GM12878 (cell line): ENCODE measurements around the gene INTS7. TPM values are rescaled to one million over a fixed set of nuclear protein-coding genes. Genes with fewer than 3 reads are reported as not detected.

Source experiments
- ATAC-seq: fragments of 200-7000 bp; cut with Tn5 transposase; 3 replicates; pipeline ENCODE4 v1.9.1; 2020; ENCODE audit warnings: mild to moderate bottlenecking, moderate library complexity
- BruUV-seq: library from RNA; stranded (reverse); fragments of 400-500 nt; replicated peaks from 2 replicates; lab custom pipeline; 2021; lab: Mats Ljungman, UMichigan
- CTCF ChIA-PET: fragments of 300-600 bp; sonication (Branson Sonifier 250); formaldehyde crosslinking; extraction: SDS; loops from one replicate; lab custom pipeline; 2021; ENCODE audit warnings: inconsistent platforms; lab: Yijun Ruan, JAX
- POLR2A ChIA-PET: fragments of 350-600 bp; formaldehyde crosslinking; extraction: SDS; loops from one replicate; lab custom pipeline; 2021; ENCODE audit warnings: inconsistent platforms; lab: Charles Lee
- RAD21 ChIA-PET: fragments of 300-600 bp; sonication (Branson Sonifier 250); formaldehyde crosslinking; loops from one replicate; lab custom pipeline; 2023; ENCODE audit warnings: antibody characterized with exemption; ENCODE audit not compliant: unreplicated experiment; lab: Charles Lee
- SMC1A ChIA-PET: fragments of 300-600 bp; sonication (Branson Sonifier 250); formaldehyde crosslinking; loops from one replicate; lab custom pipeline; 2023; ENCODE audit not compliant: unreplicated experiment, uncharacterized antibody; lab: Charles Lee
- DNase-seq: peaks from one replicate; pipeline ENCODE4 v3.0.0-alpha.2; 2011; ENCODE audit warnings: low read depth, low spot score
- FAIRE-seq: peaks from 3 replicates; lab custom pipeline; 2011; peaks lifted over from hg19 to GRCh38; lab: Jason Lieb, UNC
- H2AFZ ChIP-seq: 2 replicates; pipeline ENCODE4 v1.6.0; 2011; ENCODE audit warnings: low read depth, low read length, control low read depth; ENCODE audit not compliant: control insufficient read depth
- H3K27ac ChIP-seq: 2 replicates; pipeline ENCODE4 v1.5.1; 2011; ENCODE audit warnings: control low read depth; ENCODE audit not compliant: control insufficient read depth, insufficient read depth
- H3K27me3 ChIP-seq, 2 experiments: replicated peaks in 1 of 2; 2 replicates each; pipeline versions ENCODE4 v1.6.0 to v1.6.1; 2011; ENCODE audit warnings: low read length in 1 of 2; ENCODE audit not compliant: control insufficient read depth in 2 of 2, insufficient read depth in 2 of 2
- H3K36me3 ChIP-seq, 2 experiments: 2 replicates each; pipeline ENCODE4 v1.5.1; 2011; ENCODE audit warnings: low read length in 1 of 2; ENCODE audit not compliant: control insufficient read depth in 2 of 2, insufficient read depth in 2 of 2
- H3K4me1 ChIP-seq: 2 replicates; pipeline ENCODE4 v1.6.1; 2011; ENCODE audit warnings: mild to moderate bottlenecking, low read length, moderate library complexity, mixed read lengths; ENCODE audit not compliant: control insufficient read depth, insufficient read depth
- H3K4me2 ChIP-seq: 2 replicates; pipeline ENCODE4 v1.6.0; 2011; ENCODE audit warnings: control low read depth; ENCODE audit not compliant: control insufficient read depth, insufficient read depth
- H3K4me3 ChIP-seq: fragments of 200-600 bp; sonication (generic); 2 replicates; pipeline ENCODE4 v1.5.1; 2016
- H3K79me2 ChIP-seq: 2 replicates; pipeline ENCODE4 v1.6.0; 2011; ENCODE audit warnings: low read length; ENCODE audit not compliant: control insufficient read depth, insufficient read depth
- H3K9ac ChIP-seq: 2 replicates; pipeline ENCODE4 v1.8.0; 2011; ENCODE audit warnings: low read length, control low read depth, mixed read lengths; ENCODE audit not compliant: control insufficient read depth, insufficient read depth
- H3K9me3 ChIP-seq: replicated peaks from 3 replicates; pipeline ENCODE4 v1.5.1; 2011; ENCODE audit warnings: mild to moderate bottlenecking, low read length; ENCODE audit not compliant: control insufficient read depth, insufficient read depth
- H4K20me1 ChIP-seq: 2 replicates; pipeline ENCODE4 v1.6.0; 2011; ENCODE audit not compliant: control insufficient read depth, insufficient read depth
- EED ChIP-seq: sonication (generic); IDR thresholded peaks from 2 replicates; pipeline ENCODE4 v1.6.1; 2016; ENCODE audit warnings: antibody characterized with exemption, low read depth
- MEF2A ChIP-seq: IDR thresholded peaks from 2 replicates; pipeline ENCODE4 v1.6.1; 2011; ENCODE audit warnings: low read depth, mild to moderate bottlenecking, low read length, moderate library complexity; ENCODE audit not compliant: insufficient read depth
- MTA3 ChIP-seq: IDR thresholded peaks from 2 replicates; pipeline ENCODE4 v1.6.1; 2012; ENCODE audit warnings: low read length, inconsistent platforms, borderline replicate concordance
- NR2C1 ChIP-seq: fragments of 450-650 bp; IDR thresholded peaks from 2 replicates; pipeline ENCODE4 v1.6.1; 2017; ENCODE audit warnings: antibody characterized with exemption, mild to moderate bottlenecking, moderate library complexity
- NR2C2 ChIP-seq: IDR thresholded peaks from 2 replicates; pipeline ENCODE4 v1.6.1; 2011; ENCODE audit warnings: borderline replicate concordance, low read depth; ENCODE audit not compliant: control insufficient read depth, insufficient read length
- POLR2AphosphoS2 ChIP-seq: IDR thresholded peaks from 2 replicates; pipeline ENCODE4 v1.6.1; 2011; ENCODE audit warnings: low read depth, mild to moderate bottlenecking, low read length, improper control_type of control experiment, moderate library complexity
- SKIL ChIP-seq: fragments of 450-650 bp; IDR thresholded peaks from 2 replicates; pipeline ENCODE4 v1.6.1; 2017; ENCODE audit warnings: mild to moderate bottlenecking, low read depth, inconsistent platforms; ENCODE audit not compliant: poor library complexity, severe bottlenecking
- TAF1 ChIP-seq: IDR thresholded peaks from 2 replicates; pipeline ENCODE4 v1.6.1; 2011; ENCODE audit warnings: mild to moderate bottlenecking, low read depth, low read length, borderline replicate concordance
- ZSCAN29 ChIP-seq: fragments of 450-650 bp; IDR thresholded peaks from 2 replicates; pipeline ENCODE4 v1.6.1; 2017; ENCODE audit warnings: mild to moderate bottlenecking, moderate library complexity
- WGBS: methylation state at CpG from one replicate; pipeline ENCODE4 v1.1.6; 2016; ENCODE audit warnings: low lambda C conversion rate; ENCODE audit not compliant: insufficient replicate concordance, insufficient coverage; ENCODE audit errors: missing lambda C conversion rate; 5-methylcytosine and 5-hydroxymethylcytosine counted together
- in situ Hi-C: fragments of 300-500 bp; cut with MboI; formaldehyde crosslinking; loops from 9 replicates; pipeline ENCODE4 v1.14.3; 2018; ENCODE audit warnings: mixed read lengths
- intact Hi-C: fragments of 100-400 bp; cut with micrococcal nuclease; formaldehyde crosslinking; loops from one replicate; pipeline ENCODE4 v1.14.2; 2022; ENCODE audit not compliant: unreplicated experiment
- polyA plus RNA-seq, 11 experiments: library from polyadenylated mRNA; depleted of rRNA in 4 of 11; unstranded in 6 of 11; stranded (reverse) in 5 of 11; fragments of >200 nt; fragmentation: Nextera tagmentation in 4 of 11; fragmentation: Illumina TruSeq in 1 of 11; extraction: Ambion mirVana in 4 of 11; extraction: Trizol in 1 of 11; gene quantifications; 1 replicate in 1 of 11; 2 replicates in 10 of 11; pipeline versions ENCODE4 v1.2.1 to v1.2.3, GENCODE V29; 2011 to 2016; ENCODE audit warnings: inconsistent platforms in 2 of 11, missing spikeins in 2 of 11, low read depth in 1 of 11
- total RNA-seq, 4 experiments: library from RNA; depleted of rRNA in 3 of 4; stranded (reverse); fragments of >200 nt in 3 of 4; fragmentation: Illumina TruSeq in 1 of 4; extraction: Trizol in 1 of 4; gene quantifications; 2 replicates each; pipeline versions ENCODE4 v1.2.1 to v1.2.3, GENCODE V29; 2013 to 2021

Gene INTS7
- total and polyA plus RNA-seq, 10 of the 15 experiments (the other 5 are each of a cell fraction or from before 2014, with no cell fraction given) = 17.1 to 49.1 (median 26.8) TPM

- in situ Hi-C loops = no loop called here
- DNase-seq (no peak), ATAC-seq (no peak), FAIRE-seq (no peak)
- CTCF ChIA-PET = no interaction called here
- no TSS peak for BruUV-seq
- Histone ChIP-seq H3K27ac (no peak overlapping the region), H3K9ac (no peak overlapping the region), H3K4me1 (0 out of 2 replicates have a peak, but pooled peaks cover 3% of the 10 kb centered on the region), H3K9me3 (no peaks in the 10 kb centered on the region; the same call in 2 of the 3 replicates), H3K79me2 (no peaks in the 10 kb centered on the region), H4K20me1 (no peaks in the 10 kb centered on the region), H3K4me2 (no peak overlapping the region), H3K36me3 (no peaks in the 10 kb centered on the region), H3K27me3 (no peaks in the 10 kb centered on the region), H2AFZ (no peak overlapping the region), H3K4me3 (no peak overlapping the region)
- SMC1A ChIA-PET = interaction anchor here (1.4 to 1.8 kb wide), 4 partner anchors 14 to 23 kb away, joined by 3 to 5 read pairs (median 4); no protein-coding TSS in a partner anchor
- 22% methylated on average over 2 of the region's 2 CpGs for WGBS
- intact Hi-C loops = no loop called here
- POLR2A ChIA-PET = no interaction called here
- TF ChIP-seq EED (no peak), MTA3 (no peak), ZSCAN29 (no peak), TAF1 (no peak), SKIL (no peak), NR2C2 (no peak), POLR2AphosphoS2 (no peak), NR2C1 (no peak), MEF2A (no peak)
- RAD21 ChIA-PET = interaction anchor here (1.2 kb wide), 1 partner anchor 22 kb away, joined by 3 read pairs; no protein-coding TSS in a partner anchor
Observed at GRCh38 chr1:211915924-211916323, 119.4 kb downstream of the INTS7 start.
